ENCODE data around the gene MPRIP. TPM values are rescaled to one million over a fixed set of nuclear protein-coding genes. Genes with fewer than 3 reads are reported as not detected.
"Not testable (repeated sequence)": the region's sequence is repeated elsewhere in the genome, so short reads cannot be mapped to it uniquely, and the experiment has no call there.

MPRIP gene
- total RNA-seq (100 to 1,000 TPM; 145 to 518 (median 261) TPM), polyA plus RNA-seq (100 to 1,000 TPM in 2 of 3 donors, 10 to 100 TPM in 1; 80.2 to 123 (median 114) TPM)
- long read RNA-seq, donor 1, partial matches to known transcripts = 18 of 19 reads
- long read RNA-seq, donor 1, other reads (novel, unspliced or antisense) = 0 of 19 reads
- long read RNA-seq, donor 2, full-length matches to known transcripts = 8 of 20 reads
- long read RNA-seq, donor 2, partial matches to known transcripts = 12 of 20 reads
- long read RNA-seq, donor 2, other reads (novel, unspliced or antisense) = 0 of 20 reads
- long read RNA-seq, donor 3, full-length matches to known transcripts = 4 of 50 reads
- long read RNA-seq, donor 3, partial matches to known transcripts = 46 of 50 reads
- long read RNA-seq, donor 3, other reads (novel, unspliced or antisense) = 0 of 50 reads
- long read RNA-seq, donor 4 = 0 reads
- long read RNA-seq, donor 5, partial matches to known transcripts = 12 of 16 reads
- long read RNA-seq, donor 5, other reads (novel, unspliced or antisense) = 0 of 16 reads
- long read RNA-seq, donor 6, full-length matches to known transcripts = 3 of 31 reads
- long read RNA-seq, donor 6, partial matches to known transcripts = 28 of 31 reads
- long read RNA-seq, donor 6, other reads (novel, unspliced or antisense) = 0 of 31 reads
- long read RNA-seq, donor 7, partial matches to known transcripts = 26 of 30 reads
- long read RNA-seq, donor 7, other reads (novel, unspliced or antisense) = 0 of 30 reads
- long read RNA-seq, donor 8, partial matches to known transcripts = 9 of 12 reads
- long read RNA-seq, donor 8, other reads (novel, unspliced or antisense) = 0 of 12 reads
- long read RNA-seq, donor 9, partial matches to known transcripts = 71 of 72 reads
- long read RNA-seq, donor 9, other reads (novel, unspliced or antisense) = 0 of 72 reads
- long read RNA-seq, donor 10 = 0 reads

DNA sequence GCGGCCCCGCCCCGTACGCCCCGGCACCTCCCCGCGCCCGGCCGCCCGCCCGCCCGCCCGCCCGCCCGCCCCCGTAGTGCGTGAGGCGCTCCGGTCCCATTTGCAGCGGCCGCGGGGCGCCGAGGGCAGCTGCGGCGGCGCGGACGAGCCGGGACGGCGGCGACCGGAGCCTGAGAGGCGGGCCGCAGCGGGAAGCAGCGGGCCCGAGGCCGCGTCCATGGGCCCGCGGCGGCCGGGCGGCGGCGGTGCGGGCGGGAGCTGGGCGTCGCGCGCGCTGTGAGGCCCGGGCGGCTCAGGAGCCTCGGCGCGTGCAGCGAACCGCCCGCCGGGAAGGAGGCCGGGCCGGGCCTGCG lies at the start of gene MPRIP:
Gene MPRIP (plus strand): TSS at position 74 of the 353 bp plus-strand sequence. CDS start 392 bp downstream, outside the sequence.
- Histone ChIP-seq H3K27me3 (no peaks in the 10 kb centered on the region), H3K4me3 (peak within 1 kb of the TSS; percentile 66 to 79 (median 72)), H3K36me3 (no peaks in the 10 kb centered on the region), H3K27ac (peak within 1 kb of the TSS; percentile 80 to 91 (median 89)), H3K4me1 (peaks cover 46 to 58% (median 53%) of the 10 kb centered on the region in 4 donors), H3K9me3 (no peaks in the 10 kb centered on the region)
- no peak for DNase-seq
- WGBS, 5 donors = 0 to 1% (median 1%) methylated on average over 22 to 66 of the region's 67 CpGs; no CpG with 5 or more reads in 2 of the 5 donors
- TF ChIP-seq, protein P1, sequence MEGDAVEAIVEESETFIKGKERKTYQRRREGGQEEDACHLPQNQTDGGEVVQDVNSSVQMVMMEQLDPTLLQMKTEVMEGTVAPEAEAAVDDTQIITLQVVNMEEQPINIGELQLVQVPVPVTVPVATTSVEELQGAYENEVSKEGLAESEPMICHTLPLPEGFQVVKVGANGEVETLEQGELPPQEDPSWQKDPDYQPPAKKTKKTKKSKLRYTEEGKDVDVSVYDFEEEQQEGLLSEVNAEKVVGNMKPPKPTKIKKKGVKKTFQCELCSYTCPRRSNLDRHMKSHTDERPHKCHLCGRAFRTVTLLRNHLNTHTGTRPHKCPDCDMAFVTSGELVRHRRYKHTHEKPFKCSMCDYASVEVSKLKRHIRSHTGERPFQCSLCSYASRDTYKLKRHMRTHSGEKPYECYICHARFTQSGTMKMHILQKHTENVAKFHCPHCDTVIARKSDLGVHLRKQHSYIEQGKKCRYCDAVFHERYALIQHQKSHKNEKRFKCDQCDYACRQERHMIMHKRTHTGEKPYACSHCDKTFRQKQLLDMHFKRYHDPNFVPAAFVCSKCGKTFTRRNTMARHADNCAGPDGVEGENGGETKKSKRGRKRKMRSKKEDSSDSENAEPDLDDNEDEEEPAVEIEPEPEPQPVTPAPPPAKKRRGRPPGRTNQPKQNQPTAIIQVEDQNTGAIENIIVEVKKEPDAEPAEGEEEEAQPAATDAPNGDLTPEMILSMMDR (IDR thresholded peaks at IDR 0.05) = no peak
- TF ChIP-seq EP300 (IDR thresholded peaks at IDR 0.05) (no peak), POLR2AphosphoS5 (IDR thresholded peaks at IDR 0.05) (peak in 1 of 3 donors; percentile 3), POLR2A (IDR thresholded peaks at IDR 0.05) (no peak)
- intact Hi-C loops (cut with DNase I; ENCODE audit: low total_unique reads) = no loop called here

DNA sequence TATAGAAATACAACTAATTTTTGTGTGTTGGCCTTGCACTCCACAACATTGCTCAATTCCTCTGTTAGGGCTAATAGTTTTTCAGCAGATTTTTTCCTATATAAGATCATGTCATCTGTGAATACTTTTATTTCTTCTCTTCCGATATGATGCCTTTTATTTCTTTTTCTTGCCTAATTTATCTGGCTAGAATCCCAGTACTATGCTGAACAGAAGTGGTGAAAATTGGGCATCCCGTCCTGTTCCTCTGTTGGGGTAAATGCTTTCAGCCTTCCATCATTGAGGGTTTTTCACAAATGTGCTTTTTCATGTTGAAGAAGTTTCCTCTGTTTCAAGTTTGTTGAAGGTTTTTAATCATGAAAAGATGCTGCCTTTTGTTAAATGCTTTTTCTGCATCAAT lies 47.6 kb upstream of the MPRIP start:
- 88 to 93% (median 89%) methylated on average over 2 of the region's 2 CpGs for WGBS, 5 donors
- Histone ChIP-seq H3K4me3 (no peak overlapping the region), H3K36me3 (no peaks in the 10 kb centered on the region), H3K9me3 (no peaks in the 10 kb centered on the region), H3K27ac (no peak overlapping the region), H3K27me3 (no peaks in the 10 kb centered on the region), H3K4me1 (peaks cover 0 to 8% (median 5%) of the 10 kb centered on the region in 4 donors)
- no peak for DNase-seq
- TF ChIP-seq, protein P1 (IDR thresholded peaks at IDR 0.05) = no peak
- TF ChIP-seq POLR2AphosphoS5 (IDR thresholded peaks at IDR 0.05) = no peak
- no peak for TF ChIP-seq POLR2A (IDR thresholded peaks at IDR 0.05)
- no peak for TF ChIP-seq EP300 (IDR thresholded peaks at IDR 0.05)
- intact Hi-C loops (cut with DNase I; ENCODE audit: low total_unique reads) = no loop called here

DNA sequence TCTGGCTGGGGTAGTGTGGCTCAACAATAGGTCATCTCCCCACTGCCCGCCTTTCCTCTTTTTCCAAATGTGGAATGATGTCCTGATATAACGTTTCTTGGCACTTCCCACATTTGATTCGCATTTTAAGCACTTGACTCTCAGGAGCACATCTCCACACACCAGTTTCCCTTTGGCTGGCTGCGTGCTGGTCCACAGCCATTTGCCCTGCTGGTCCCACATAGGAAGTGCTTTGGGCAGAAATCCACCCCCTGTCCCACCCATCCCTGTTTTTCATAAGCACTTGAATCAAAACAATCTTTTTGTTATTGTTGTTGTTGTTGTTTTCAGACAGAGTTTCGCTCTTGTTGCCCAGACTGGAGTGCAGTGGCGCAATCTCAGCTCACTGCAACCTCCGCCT lies 46.3 kb upstream of the MPRIP start:
- intact Hi-C loops (cut with DNase I; ENCODE audit: low total_unique reads) = no loop called here
- no peak for DNase-seq
- TF ChIP-seq, protein P1 (IDR thresholded peaks at IDR 0.05) = no peak
- TF ChIP-seq POLR2A (IDR thresholded peaks at IDR 0.05) (no peak), POLR2AphosphoS5 (IDR thresholded peaks at IDR 0.05) (no peak), EP300 (IDR thresholded peaks at IDR 0.05) (no peak)
- no peak overlapping the region for H3K27ac ChIP-seq
- WGBS, 5 donors = 89 to 93% (median 92%) methylated on average over 7 of the region's 7 CpGs
- no peaks in the 10 kb centered on the region for H3K27me3 ChIP-seq
- no peak overlapping the region for H3K4me3 ChIP-seq
- H3K4me1 ChIP-seq = peaks cover 0 to 6% (median 4%) of the 10 kb centered on the region in 4 donors
- H3K36me3 ChIP-seq = no peaks in the 10 kb centered on the region
- H3K9me3 ChIP-seq = no peaks in the 10 kb centered on the region

- intact Hi-C loops (cut with DNase I; ENCODE audit: low total_unique reads); H3K27ac ChIP-seq; H3K4me1 ChIP-seq; H3K36me3 ChIP-seq; H3K27me3 ChIP-seq; DNase-seq; H3K9me3 ChIP-seq; H3K4me3 ChIP-seq: not testable (repeated sequence)
- 83 to 92% (median 87%) methylated on average over 7 to 11 of the region's 11 CpGs for WGBS, 5 donors
These were observed 45.5 kb upstream of the MPRIP start for GRCh38 chr17:16996726-16997125.
